B cell (primary cell): ENCODE results near the gene TBX6. TPM values are rescaled to one million over a fixed set of nuclear protein-coding genes. Genes with fewer than 3 reads are reported as not detected.

Experiments used
- ATAC-seq: fragments of 200-7000 bp; cut with Tn5 transposase; one replicate; pipeline ENCODE4 v1.10.0; 2021; ENCODE audit warnings: low read depth, mild to moderate bottlenecking, moderate number of reproducible peaks, moderate library complexity
- CTCF ChIA-PET: fragments of 350-600 bp; sonication (Branson Sonifier 250); formaldehyde crosslinking; loops from one replicate; lab custom pipeline; 2021; ENCODE audit warnings: antibody characterized with exemption, inconsistent platforms; lab: Charles Lee
- POLR2A ChIA-PET: fragments of 350-600 bp; sonication (Branson Sonifier 250); formaldehyde crosslinking; loops from one replicate; lab custom pipeline; 2021; ENCODE audit warnings: antibody characterized with exemption; lab: Charles Lee
- DNase-seq: peaks from one replicate; pipeline ENCODE4 v3.0.0; 2013
- H2AFZ ChIP-seq: 2 replicates; pipeline ENCODE4 v1.6.1; 2012; ENCODE audit warnings: mild to moderate bottlenecking, low read depth, low read length; ENCODE audit not compliant: insufficient read depth, poor library complexity, severe bottlenecking
- H3K27ac ChIP-seq, 2 donors: 1 replicate in 1 of 2; 2 replicates in 1 of 2; pipeline ENCODE4 v1.5.1; 2012 to 2013; ENCODE audit warnings: low read length in 2 of 2, mild to moderate bottlenecking in 2 of 2, moderate library complexity in 1 of 2
- H3K27me3 ChIP-seq, 4 experiments: fragments of 200-600 bp in 1 of 4; sonication (generic) in 1 of 4; replicated peaks in 1 of 4; 1 replicate in 2 of 4; 2 replicates in 2 of 4; pipeline versions ENCODE4 v1.6.1 to v1.7.0; 2013 to 2016; ENCODE audit warnings: low read length in 3 of 4, mild to moderate bottlenecking in 2 of 4, mixed read lengths in 1 of 4, moderate library complexity in 1 of 4; ENCODE audit not compliant: insufficient read depth in 4 of 4, control insufficient read depth in 3 of 4; ENCODE audit errors: control extremely low read depth in 1 of 4
- H3K36me3 ChIP-seq, 2 experiments: replicated peaks in 1 of 2; 1 replicate in 1 of 2; 2 replicates in 1 of 2; pipeline versions ENCODE4 v1.6.1 to v1.7.1; 2013; ENCODE audit warnings: low read length in 1 of 2; ENCODE audit not compliant: insufficient read depth in 2 of 2, control insufficient read depth in 1 of 2; ENCODE audit errors: control extremely low read depth in 1 of 2, extremely low read depth in 1 of 2
- H3K4me1 ChIP-seq, 2 donors: fragments of 200-600 bp in 1 of 2; sonication (generic) in 1 of 2; 1 replicate in 1 of 2; 2 replicates in 1 of 2; pipeline versions ENCODE4 v1.5.1 to v1.6.1; 2013 to 2017; ENCODE audit warnings: low read length in 2 of 2; ENCODE audit not compliant: control insufficient read depth in 2 of 2, insufficient read depth in 2 of 2
- H3K4me2 ChIP-seq: replicated peaks from 2 replicates; pipeline ENCODE3; 2012; ENCODE audit warnings: mild to moderate bottlenecking, low read depth, low read length; ENCODE audit not compliant: poor library complexity, severe bottlenecking
- H3K4me3 ChIP-seq, 5 experiments: fragments of 200-600 bp in 1 of 5; sonication (generic) in 1 of 5; 1 replicate in 3 of 5; 2 replicates in 2 of 5; pipeline versions ENCODE4 v1.5.1 to v1.7.0; 2011 to 2016; ENCODE audit warnings: low read length in 4 of 5, mild to moderate bottlenecking in 4 of 5, low read depth in 2 of 5, control low read depth in 1 of 5, moderate library complexity in 1 of 5; ENCODE audit not compliant: insufficient read depth in 1 of 5; ENCODE audit errors: control extremely low read depth in 1 of 5, extremely low read depth in 1 of 5
- H3K79me2 ChIP-seq: fragments of 200-600 bp; sonication (generic); one replicate; pipeline ENCODE4 v1.6.0; 2016; ENCODE audit warnings: low read length; ENCODE audit not compliant: control insufficient read depth, insufficient read depth
- H3K9ac ChIP-seq: fragments of 200-600 bp; sonication (generic); 2 replicates; pipeline ENCODE4 v1.6.1; 2017; ENCODE audit warnings: mild to moderate bottlenecking, low read length, moderate library complexity
- H3K9me3 ChIP-seq, 3 donors: one replicate each; pipeline versions ENCODE4 v1.6.1 to v1.7.1; 2013; ENCODE audit warnings: low read length in 2 of 3; ENCODE audit not compliant: control insufficient read depth in 2 of 3, insufficient read depth in 1 of 3; ENCODE audit errors: control extremely low read depth in 1 of 3
- H4K20me1 ChIP-seq: 2 replicates; pipeline ENCODE4 v1.6.0; 2012; ENCODE audit warnings: mild to moderate bottlenecking, low read length; ENCODE audit not compliant: insufficient read depth, control insufficient read depth, poor library complexity, severe bottlenecking
- H3K27ac Mint-ChIP-seq: one replicate; pipeline ENCODE4 v1.8.0; 2021; ENCODE audit warnings: mixed read lengths
- H3K27me3 Mint-ChIP-seq: one replicate; pipeline ENCODE4 v1.8.0; 2021; ENCODE audit warnings: mixed read lengths
- H3K4me1 Mint-ChIP-seq: one replicate; pipeline ENCODE4 v1.8.0; 2021; ENCODE audit warnings: mixed read lengths
- H3K4me3 Mint-ChIP-seq: one replicate; pipeline ENCODE4 v1.8.0; 2021; ENCODE audit warnings: mixed read lengths
- H3K9me3 Mint-ChIP-seq: one replicate; pipeline ENCODE4 v1.8.0; 2022; ENCODE audit warnings: mixed read lengths; ENCODE audit not compliant: insufficient read depth
- CTCF ChIP-seq: fragments of 200-600 bp; IDR thresholded peaks from one replicate; pipeline ENCODE4 v1.8.0; 2022; ENCODE audit warnings: antibody characterized with exemption, mild to moderate bottlenecking
- EZH2 ChIP-seq: IDR thresholded peaks from 2 replicates; pipeline ENCODE4 v1.6.1; 2012; ENCODE audit warnings: borderline replicate concordance, low read depth, mild to moderate bottlenecking, moderate library complexity, low read length; ENCODE audit not compliant: insufficient read depth, poor library complexity, severe bottlenecking
- WGBS: methylation state at CpG from one replicate; pipeline ENCODE4 v1.1.5; 2013; ENCODE audit warnings: missing lambda C conversion rate; ENCODE audit not compliant: insufficient coverage; 5-methylcytosine and 5-hydroxymethylcytosine counted together
- intact Hi-C: fragments of 100-400 bp; cut with micrococcal nuclease; formaldehyde crosslinking; loops from one replicate; pipeline ENCODE4 v1.10.0; 2022
- polyA plus RNA-seq: library from polyadenylated mRNA; depleted of rRNA; stranded (reverse); fragments of >200 nt; gene quantifications from 2 replicates; pipeline ENCODE4 v1.2.3, GENCODE V29; 2012
- total RNA-seq, 2 donors: library from RNA; stranded (reverse); fragments of 120-200 nt in 1 of 2; gene quantifications; 1 replicate in 1 of 2; 2 replicates in 1 of 2; pipeline versions ENCODE4 v1.2.3 to v1.2.4, GENCODE V29; 2013 to 2022

TBX6 gene
- total and polyA plus RNA-seq, 2 donors (not counting 1 experiment from before 2014, with no cell fraction given), result 1.4 to 5.4 TPM

- H2AFZ ChIP-seq, result no peak overlapping the region
- no peak overlapping the region for H3K9ac ChIP-seq
- DNase-seq (no peak), ATAC-seq (no peak)
- Mint-ChIP-seq H3K9me3 (no peaks in the 10 kb centered on the region), H3K27me3 (no peaks in the 10 kb centered on the region), H3K4me3 (no peak overlapping the region), H3K27ac (no peak overlapping the region), H3K4me1 (peaks cover 25% of the 10 kb centered on the region)
- H3K4me1 ChIP-seq, result peaks cover 15 to 25% of the 10 kb centered on the region in 2 donors
- ChIA-PET CTCF (no interaction called here), POLR2A (interaction anchor here (0.6 kb wide), 1 partner anchor 770 kb away, joined by 3 read pairs; no protein-coding TSS in a partner anchor)
- WGBS, result 94% methylated on average over 10 of the region's 10 CpGs
- no peaks in the 10 kb centered on the region for H4K20me1 ChIP-seq
- no peaks in the 10 kb centered on the region for H3K27me3 ChIP-seq
- peaks cover 0 to 2% (median 0%) of the 10 kb centered on the region in 3 donors for H3K9me3 ChIP-seq
- TF ChIP-seq CTCF, result no peak
- TF ChIP-seq EZH2, result no peak
- no peak overlapping the region for H3K4me3 ChIP-seq
- H3K4me2 ChIP-seq, result no peak overlapping the region
- peaks cover 0 to 30% of the 10 kb centered on the region in 2 experiments for H3K36me3 ChIP-seq
- intact Hi-C loops, result no loop called here
- no peak overlapping the region for H3K27ac ChIP-seq
- peaks cover 10% of the 10 kb centered on the region for H3K79me2 ChIP-seq
Observed at GRCh38 chr16:30117768-30118167, 26.0 kb upstream of the TBX6 start.

- DNase-seq (no peak), ATAC-seq (no peak)
- peaks cover 18% of the 10 kb centered on the region for H3K4me1 Mint-ChIP-seq
- Histone ChIP-seq H2AFZ (no peak overlapping the region), H3K36me3 (peaks cover 0 to 31% of the 10 kb centered on the region in 2 experiments), H3K4me2 (no peak overlapping the region), H3K27ac (no peak overlapping the region), H4K20me1 (no peaks in the 10 kb centered on the region), H3K4me1 (peaks cover 5 to 15% of the 10 kb centered on the region in 2 donors), H3K9me3 (peaks cover 0 to 3% (median 0%) of the 10 kb centered on the region in 3 donors), H3K9ac (no peak overlapping the region), H3K27me3 (no peaks in the 10 kb centered on the region), H3K79me2 (no peaks in the 10 kb centered on the region), H3K4me3 (no peak overlapping the region)
- no peaks in the 10 kb centered on the region for H3K27me3 Mint-ChIP-seq
- POLR2A ChIA-PET, result no interaction called here
- intact Hi-C loops, result no loop called here
- 100% methylated on average over 10 of the region's 16 CpGs for WGBS
- TF ChIP-seq CTCF (no peak), EZH2 (no peak)
- H3K9me3 Mint-ChIP-seq, result no peaks in the 10 kb centered on the region
- H3K4me3 Mint-ChIP-seq, result no peak overlapping the region
- H3K27ac Mint-ChIP-seq, result no peak overlapping the region
- CTCF ChIA-PET, result no interaction called here
Observed at GRCh38 chr16:30116291-30117207, 24.8 kb upstream of the TBX6 start.
